GM12891 (cell line): ENCODE measurements around the gene SCFD2.

ENCODE experiments used
- DNase-seq: peaks from one replicate; pipeline ENCODE4 v3.0.0; 2011; ENCODE audit warnings: low spot score; ENCODE audit not compliant: insufficient read length
- FAIRE-seq: peaks from 2 replicates; lab custom pipeline; 2011; peaks lifted over from hg19 to GRCh38; lab: Jason Lieb, UNC
- PAX5 ChIP-seq: IDR thresholded peaks from 2 replicates; pipeline ENCODE4 v1.6.1; 2011; ENCODE audit warnings: low read length, moderate library complexity, mild to moderate bottlenecking; ENCODE audit not compliant: insufficient read depth, severe bottlenecking
- POLR2A ChIP-seq: IDR thresholded peaks from 2 replicates; pipeline ENCODE4 v1.6.1; 2011; ENCODE audit warnings: low read depth, low read length, control low read depth
- POLR2AphosphoS5 ChIP-seq: IDR thresholded peaks from 2 replicates; pipeline ENCODE4 v1.6.1; 2011; ENCODE audit warnings: low read depth, low read length, control low read depth
- POU2F2 ChIP-seq: IDR thresholded peaks from 2 replicates; pipeline ENCODE4 v1.6.1; 2011; ENCODE audit warnings: low read depth, mild to moderate bottlenecking, control low read depth, low read length, moderate library complexity
- SPI1 ChIP-seq: IDR thresholded peaks from 2 replicates; pipeline ENCODE4 v1.6.1; 2011; ENCODE audit warnings: low read depth, low read length, control low read depth
- TAF1 ChIP-seq: IDR thresholded peaks from 2 replicates; pipeline ENCODE4 v1.6.1; 2011; ENCODE audit warnings: low read depth, low read length, control low read depth

SCFD2 gene

DNA sequence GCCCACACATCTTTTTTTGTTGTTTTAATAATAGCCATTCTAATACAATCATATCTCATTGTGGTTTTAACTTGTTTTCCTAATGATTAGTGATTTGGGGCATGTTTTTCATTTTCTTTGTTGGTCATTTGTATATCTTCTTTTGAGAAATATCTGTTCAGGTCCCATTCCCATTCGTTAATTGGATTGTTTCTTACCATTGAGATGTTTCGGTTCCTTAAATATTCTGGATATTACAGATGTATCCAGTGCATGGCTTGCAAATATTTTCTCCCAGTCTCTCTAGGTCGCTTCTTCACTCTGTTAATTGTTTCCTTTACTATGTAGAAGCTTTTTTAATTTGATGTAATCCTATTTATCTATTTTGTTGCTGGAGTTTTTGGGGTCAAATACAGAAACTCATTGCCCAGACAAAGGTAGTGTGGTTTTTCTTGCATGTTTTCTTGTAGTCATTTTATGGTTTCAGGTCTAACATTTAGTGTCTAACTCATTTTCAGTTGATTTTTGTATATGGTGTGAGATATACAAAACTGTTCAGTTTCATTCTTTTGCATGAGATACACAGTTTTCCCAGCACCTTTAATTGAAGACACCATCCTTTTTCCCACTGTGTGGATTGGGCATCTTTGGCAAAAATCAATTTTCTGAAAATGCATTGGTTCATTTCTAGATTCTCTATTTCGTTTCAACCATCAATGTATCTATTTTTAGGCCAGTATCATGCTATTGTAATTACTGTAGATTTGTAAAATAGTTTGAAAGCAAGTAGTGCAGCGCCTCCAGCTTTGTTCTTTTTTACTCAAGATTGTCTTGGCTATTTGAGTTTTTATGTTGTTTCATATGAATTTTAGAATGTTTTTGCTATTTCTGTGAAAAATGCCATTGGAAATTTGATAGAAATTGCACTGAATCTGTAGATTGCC lies 195.9 kb downstream of the SCFD2 start:
- no peak for DNase-seq
- peak; percentile 42; the same call in 1 of the 2 replicates for TF ChIP-seq SPI1
- TF ChIP-seq POLR2AphosphoS5 = no peak
- FAIRE-seq = no peak

- TF ChIP-seq POU2F2 = no peak
- no peak for TF ChIP-seq POLR2A
- DNase-seq (no peak), FAIRE-seq (no peak)
Measured at GRCh38 chr4:53168228-53168627, 197.6 kb downstream of the SCFD2 start.

GRCh38 chr4:53162969-53163368 lies 202.9 kb downstream of the SCFD2 start:
- DNase-seq = no peak
- FAIRE-seq = no peak
- TF ChIP-seq POU2F2 (no peak), POLR2A (no peak), POLR2AphosphoS5 (no peak), PAX5 (no peak), SPI1 (no peak), TAF1 (no peak)

DNA sequence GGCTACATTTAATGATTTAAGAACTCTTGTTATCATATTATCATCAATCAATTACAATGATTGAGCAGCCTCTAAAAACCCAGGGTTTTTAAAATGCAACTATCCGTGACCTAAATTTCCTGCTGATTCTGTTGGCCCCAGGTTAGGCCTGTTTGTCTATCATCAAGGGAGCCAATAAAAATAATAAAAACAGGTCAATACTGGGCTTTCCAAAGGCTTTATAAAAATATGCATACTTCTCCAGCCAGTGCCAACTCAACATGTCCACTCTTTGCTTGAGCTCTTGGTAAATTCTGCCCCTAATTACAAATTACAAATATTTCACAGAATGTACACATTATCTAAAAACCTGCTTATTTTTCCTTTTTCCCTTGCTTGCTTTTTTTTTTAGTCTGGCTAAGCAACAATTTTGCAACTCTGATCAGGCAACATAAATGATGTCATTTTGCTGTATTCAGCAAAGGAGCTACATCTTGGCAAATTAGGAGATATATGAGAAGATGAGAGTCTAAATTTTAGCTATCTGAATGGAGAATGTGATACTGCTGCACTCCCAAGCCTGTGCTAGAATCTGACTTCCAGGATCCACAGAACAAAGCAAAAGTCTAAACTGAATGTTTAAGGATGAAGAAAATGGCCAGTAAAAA lies 204.0 kb downstream of the SCFD2 start:
- TF ChIP-seq PAX5 (no peak), TAF1 (no peak)
- FAIRE-seq = no peak

DNA sequence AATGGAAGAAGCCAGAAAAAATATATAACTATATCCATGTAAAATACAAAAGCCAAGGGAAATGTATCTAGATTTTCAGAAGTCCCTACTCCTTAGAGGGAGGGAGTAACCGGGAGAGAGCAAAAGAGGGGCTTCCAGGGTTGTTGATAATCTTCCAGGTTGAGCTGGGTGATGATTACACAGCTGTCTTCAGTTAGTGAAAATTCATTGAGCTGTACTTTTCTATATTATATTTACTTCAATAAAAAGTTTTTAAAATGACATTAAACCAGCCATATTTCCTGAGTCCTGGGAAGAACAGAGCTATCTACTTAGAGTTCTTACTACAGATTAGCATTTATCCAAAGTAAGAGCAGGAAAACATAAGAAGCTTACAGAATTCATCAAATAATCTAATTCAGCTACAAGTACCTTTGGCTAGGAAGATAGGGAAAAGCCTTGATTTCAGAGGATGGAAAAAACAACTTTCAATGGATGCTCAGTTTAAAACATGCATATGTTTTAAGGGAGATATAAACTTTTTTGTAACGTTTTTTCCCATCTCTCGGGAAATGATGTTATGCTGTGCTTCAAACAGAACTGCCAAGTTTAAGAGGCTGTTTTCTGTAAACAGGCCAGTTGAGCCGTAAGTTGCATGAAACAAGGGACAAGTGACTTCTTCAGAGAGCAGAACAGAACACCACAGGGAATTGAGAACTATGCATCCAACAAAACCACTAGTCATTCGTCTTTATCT lies 204.6 kb downstream of the SCFD2 start:
- DNase-seq = no peak
- no peak for FAIRE-seq
- no peak for TF ChIP-seq SPI1
- no peak for TF ChIP-seq POLR2A
- no peak for TF ChIP-seq PAX5
- TF ChIP-seq TAF1 = no peak
- no peak for TF ChIP-seq POU2F2
- no peak for TF ChIP-seq POLR2AphosphoS5

More for the DNA sequence above, 204.0 kb downstream of the SCFD2 start:
- no peak for DNase-seq

DNA sequence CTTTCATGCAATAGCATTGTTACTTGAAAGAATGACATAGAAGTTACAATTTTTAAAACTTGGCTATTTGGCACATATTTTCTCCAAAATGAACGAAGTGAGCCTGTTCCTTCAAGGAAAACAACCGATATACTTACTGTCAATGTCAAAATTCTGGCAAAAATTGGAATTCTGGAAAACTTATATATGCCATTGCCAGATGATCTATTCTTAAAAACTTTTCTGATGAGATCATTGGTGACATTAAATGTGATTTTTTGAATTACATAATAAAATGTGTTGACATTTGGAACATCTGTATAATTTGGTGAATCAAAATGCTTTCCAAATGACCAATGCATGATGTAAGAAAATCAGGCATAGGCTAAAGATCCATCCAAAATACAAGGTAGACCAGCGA lies 209.0 kb downstream of the SCFD2 start:
- TF ChIP-seq POLR2AphosphoS5 (no peak), TAF1 (no peak), SPI1 (no peak), POLR2A (no peak), PAX5 (no peak)
- no peak for FAIRE-seq

GRCh38 chr4:53152467-53152866 lies 213.4 kb downstream of the SCFD2 start:
- TF ChIP-seq POLR2AphosphoS5 = no peak
- TF ChIP-seq PAX5 = no peak
- no peak for TF ChIP-seq POLR2A
- TF ChIP-seq SPI1 = no peak
- no peak for TF ChIP-seq POU2F2
- no peak for TF ChIP-seq TAF1
- DNase-seq (no peak), FAIRE-seq (no peak)

More for the DNA sequence above, 209.0 kb downstream of the SCFD2 start:
- no peak for DNase-seq

- no peak for DNase-seq
- TF ChIP-seq PAX5 (no peak), TAF1 (no peak), POU2F2 (no peak), POLR2A (no peak), POLR2AphosphoS5 (no peak), SPI1 (no peak)
- FAIRE-seq = no peak
Measured at GRCh38 chr4:53151489-53151788, 214.4 kb downstream of the SCFD2 start.

DNA sequence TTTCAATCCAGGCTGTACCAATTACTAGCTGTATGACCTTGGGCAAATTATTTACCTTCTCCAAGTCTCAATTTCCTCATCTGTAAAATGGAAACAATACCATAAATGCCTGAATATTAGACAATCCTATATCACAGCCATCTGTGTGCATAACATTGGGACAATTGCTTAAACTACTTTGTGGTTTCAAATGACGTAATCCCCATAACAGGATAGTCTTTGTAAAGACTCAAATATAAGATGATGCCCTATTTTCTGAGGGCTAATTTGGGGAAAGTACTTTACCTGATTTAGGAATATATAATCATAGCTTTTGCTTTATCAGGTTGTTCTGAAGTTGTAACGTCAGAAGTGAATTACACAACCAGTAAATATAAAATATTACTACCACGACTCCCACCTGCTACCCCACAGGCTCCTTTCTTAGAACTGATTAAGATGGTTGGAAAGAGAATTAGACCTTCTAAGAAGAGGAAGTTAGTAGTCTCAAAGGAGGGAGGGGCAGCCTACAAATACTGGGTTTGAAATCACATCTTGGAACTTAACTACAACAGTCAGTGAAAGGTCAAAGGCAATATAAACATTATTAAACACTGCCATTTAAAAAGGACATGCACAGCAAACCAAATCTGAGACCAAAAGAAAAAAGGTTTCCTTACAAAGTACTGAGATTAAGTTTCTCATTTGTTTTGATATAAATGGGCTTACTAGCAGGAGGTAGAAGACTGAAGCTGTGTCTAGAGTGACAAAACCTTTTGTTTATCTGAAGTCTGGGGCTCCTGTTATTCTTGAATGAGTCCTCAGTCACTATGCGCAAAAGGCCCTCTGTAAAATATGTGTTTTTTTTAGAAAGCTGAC lies 215.0 kb downstream of the SCFD2 start:
- TF ChIP-seq PAX5 (no peak), POLR2AphosphoS5 (no peak), POU2F2 (no peak), POLR2A (no peak), TAF1 (no peak), SPI1 (no peak)
- FAIRE-seq = no peak
- DNase-seq = no peak

DNA sequence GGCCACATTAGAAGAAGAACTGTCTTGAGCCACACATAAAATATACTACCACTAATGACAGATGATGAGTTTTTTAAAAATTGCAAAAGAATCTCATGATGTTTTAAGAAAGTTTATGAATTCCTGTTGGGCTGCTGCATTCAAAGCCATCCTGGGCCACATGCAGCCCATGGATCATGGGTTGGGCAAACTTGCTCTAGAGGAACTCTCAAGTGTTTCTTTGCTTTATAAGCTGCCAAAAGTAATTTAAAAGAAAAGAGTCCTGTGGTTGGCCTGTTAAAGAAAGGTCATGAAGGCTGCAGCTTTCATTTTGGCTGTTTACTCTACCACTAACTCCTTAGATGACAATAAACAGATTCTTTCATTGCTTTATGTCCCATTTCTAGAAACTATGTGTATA lies 218.2 kb downstream of the SCFD2 start:
- TF ChIP-seq POLR2AphosphoS5 = no peak
- TF ChIP-seq POU2F2 = no peak
- TF ChIP-seq TAF1 = no peak
- TF ChIP-seq PAX5 = no peak
- TF ChIP-seq POLR2A = no peak
- TF ChIP-seq SPI1 = no peak
- DNase-seq = no peak
- no peak for FAIRE-seq
